GM12872 (cell line): Measurements from ENCODE around the gene ABTB2.

ENCODE experiments used
- CTCF ChIP-seq: IDR thresholded peaks from 3 replicates; pipeline ENCODE4 v1.5.1; 2011; ENCODE audit warnings: low read depth, mild to moderate bottlenecking, low read length, moderate library complexity; ENCODE audit not compliant: insufficient read depth

The ABTB2 gene

GRCh38 chr11:34161361-34161760 is 196.4 kb downstream of the ABTB2 start:
- no peak for TF ChIP-seq CTCF

GRCh38 chr11:34160791-34161190 is 197.0 kb downstream of the ABTB2 start:
- TF ChIP-seq CTCF = no peak

- TF ChIP-seq CTCF = no peak
Observed at GRCh38 chr11:34160049-34160721, 197.6 kb downstream of the ABTB2 start.

GRCh38 chr11:34158661-34159060 is 199.1 kb downstream of the ABTB2 start:
- TF ChIP-seq CTCF = no peak

GRCh38 chr11:34157163-34157562 is 200.6 kb downstream of the ABTB2 start:
- no peak for TF ChIP-seq CTCF

- TF ChIP-seq CTCF = no peak
Observed at GRCh38 chr11:34155757-34156062, 202.1 kb downstream of the ABTB2 start.

GRCh38 chr11:34155057-34155756 is 202.6 kb downstream of the ABTB2 start:
- TF ChIP-seq CTCF = no peak
